Muscle of leg (tissue), 11 donors: Measurements from ENCODE around the gene VSIG2. TPM values are rescaled to one million over a fixed set of nuclear protein-coding genes. Genes with fewer than 3 reads are reported as not detected.

ENCODE experiments used
- DNase-seq: peaks from one replicate; pipeline ENCODE4 v3.0.0; 2013
- H3K27ac ChIP-seq: one replicate; pipeline ENCODE4 v1.5.1; 2013; ENCODE audit warnings: mild to moderate bottlenecking, low read length, control low read depth
- H3K27me3 ChIP-seq: one replicate; pipeline ENCODE4 v1.6.1; 2013; ENCODE audit warnings: low read length; ENCODE audit not compliant: control insufficient read depth, insufficient read depth
- H3K36me3 ChIP-seq: one replicate; pipeline ENCODE4 v1.6.1; 2013; ENCODE audit warnings: low read length; ENCODE audit not compliant: control insufficient read depth, insufficient read depth
- H3K4me1 ChIP-seq: one replicate; pipeline ENCODE4 v1.6.1; 2013; ENCODE audit warnings: low read length; ENCODE audit not compliant: control insufficient read depth, insufficient read depth
- H3K4me3 ChIP-seq: one replicate; pipeline ENCODE4 v1.5.1; 2013; ENCODE audit warnings: low read length, control low read depth
- H3K9me3 ChIP-seq: replicated peaks from 2 replicates; pipeline ENCODE4 v1.6.1; 2013; ENCODE audit warnings: low read depth, low read length; ENCODE audit not compliant: control insufficient read depth
- WGBS: methylation state at CpG from one replicate; pipeline ENCODE4 v1.1.5; 2013; ENCODE audit warnings: missing lambda C conversion rate; ENCODE audit not compliant: insufficient coverage; 5-methylcytosine and 5-hydroxymethylcytosine counted together
- polyA plus RNA-seq, 8 donors: library from polyadenylated mRNA; unstranded; fragments of 120-200 nt; gene quantifications; one replicate each; pipeline versions ENCODE4 v1.2.1 to v1.2.3, GENCODE V29; 2013; ENCODE audit warnings: inconsistent platforms in 1 of 8, low replicate concordance in 1 of 8; ENCODE audit not compliant: insufficient read length in 8 of 8, insufficient read depth in 1 of 8
- total RNA-seq: library from RNA; stranded (reverse); fragments of 120-200 nt; gene quantifications from one replicate; pipeline ENCODE4 v1.2.4, GENCODE V29; 2013

VSIG2 gene
- total and polyA plus RNA-seq, 9 donors: 0.49 to 2.3 (median 1.3) TPM

DNA sequence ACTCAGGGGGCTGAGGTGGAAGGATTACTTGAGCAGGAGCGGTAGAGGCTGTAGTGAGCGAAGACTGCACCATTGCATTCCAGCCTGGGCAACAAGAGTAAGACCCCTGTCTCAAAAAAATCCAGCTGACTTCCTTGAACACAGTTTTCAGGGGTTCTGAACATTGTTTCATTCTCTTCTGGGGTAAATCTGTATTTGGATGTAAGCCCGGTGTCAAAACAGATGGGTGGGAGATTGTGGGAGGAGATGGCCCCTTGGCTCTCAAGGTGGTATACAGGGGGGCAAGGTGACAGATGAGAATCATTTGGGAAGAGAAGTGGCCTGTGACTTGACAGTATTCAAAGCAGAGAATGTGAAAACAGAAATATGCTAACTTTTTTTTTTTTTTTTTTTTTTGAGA is 5.3 kb upstream of the VSIG2 start:
- peaks cover 91% of the 10 kb centered on the region for H3K27me3 ChIP-seq
- no peak for DNase-seq
- no peaks in the 10 kb centered on the region for H3K9me3 ChIP-seq
- 50% methylated on average over 3 of the region's 3 CpGs for WGBS
- H3K27ac ChIP-seq: no peak overlapping the region
- H3K4me3 ChIP-seq: no peak overlapping the region
- H3K4me1 ChIP-seq: peaks cover 36% of the 10 kb centered on the region
- no peaks in the 10 kb centered on the region for H3K36me3 ChIP-seq

DNA sequence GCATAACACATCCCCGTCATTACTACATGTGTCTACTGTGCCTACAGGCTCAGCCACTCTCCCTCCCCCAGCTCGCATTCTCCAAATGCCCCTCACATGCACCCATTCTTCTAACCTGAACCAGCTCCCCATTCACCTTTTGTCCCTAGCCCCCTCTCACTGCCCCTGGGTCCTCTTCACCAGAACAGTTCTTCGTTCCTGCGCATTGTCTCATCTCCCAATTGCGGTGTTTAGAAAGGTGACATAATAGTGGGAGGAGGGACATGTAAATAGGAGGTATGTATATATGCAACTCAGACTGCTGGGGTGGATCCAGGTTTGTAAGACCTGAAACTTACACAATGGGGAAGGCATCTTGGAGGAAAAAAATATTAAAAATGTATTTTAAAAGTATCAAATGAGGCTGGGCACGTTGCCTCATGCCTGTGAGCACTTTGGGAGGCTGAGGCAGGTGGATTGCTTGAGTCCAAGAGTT is 4.7 kb upstream of the VSIG2 start:
- Histone ChIP-seq H3K27ac (no peak overlapping the region), H3K4me3 (no peak overlapping the region), H3K27me3 (peaks cover 92% of the 10 kb centered on the region), H3K4me1 (peaks cover 33% of the 10 kb centered on the region), H3K9me3 (no peaks in the 10 kb centered on the region), H3K36me3 (no peaks in the 10 kb centered on the region)
- no peak for DNase-seq
- WGBS: 15% methylated on average over 5 of the region's 6 CpGs

DNA sequence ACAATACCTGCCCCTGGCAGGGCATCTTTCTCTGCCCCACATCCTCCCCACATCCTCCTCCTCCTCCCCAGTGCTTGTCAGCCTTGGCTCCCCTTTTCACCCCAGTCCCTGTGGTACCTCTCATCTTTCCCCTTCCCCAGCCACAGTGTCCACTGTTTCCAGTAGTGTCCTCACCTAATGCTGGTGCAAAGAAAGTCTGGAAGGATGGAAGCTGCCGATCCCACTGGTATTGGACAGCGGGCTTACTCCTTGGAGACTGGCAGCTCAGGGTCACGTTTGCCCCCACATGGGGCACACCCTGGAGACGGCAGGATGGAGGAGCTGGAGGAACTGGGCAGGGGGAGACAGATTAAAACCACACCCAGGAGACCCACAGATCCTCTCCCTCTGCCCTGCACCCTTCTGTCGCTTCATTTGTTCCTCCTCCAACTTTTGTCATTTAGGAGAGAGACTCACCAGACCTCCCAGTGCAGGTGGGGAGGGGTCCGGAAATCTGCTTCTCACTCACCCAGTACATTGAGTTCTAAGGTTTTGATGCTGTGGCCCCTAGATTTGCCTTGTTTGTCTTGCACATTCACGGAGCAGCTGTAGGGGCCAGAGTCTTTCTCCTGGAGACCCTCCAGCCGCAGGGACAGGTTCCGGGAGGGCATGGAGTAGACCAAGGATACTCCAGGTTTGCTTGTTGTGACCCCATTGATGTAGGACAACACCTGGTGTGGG is 4.1 kb upstream of the VSIG2 start:
- no peak overlapping the region for H3K4me3 ChIP-seq
- H3K4me1 ChIP-seq: peaks cover 31% of the 10 kb centered on the region

DNA sequence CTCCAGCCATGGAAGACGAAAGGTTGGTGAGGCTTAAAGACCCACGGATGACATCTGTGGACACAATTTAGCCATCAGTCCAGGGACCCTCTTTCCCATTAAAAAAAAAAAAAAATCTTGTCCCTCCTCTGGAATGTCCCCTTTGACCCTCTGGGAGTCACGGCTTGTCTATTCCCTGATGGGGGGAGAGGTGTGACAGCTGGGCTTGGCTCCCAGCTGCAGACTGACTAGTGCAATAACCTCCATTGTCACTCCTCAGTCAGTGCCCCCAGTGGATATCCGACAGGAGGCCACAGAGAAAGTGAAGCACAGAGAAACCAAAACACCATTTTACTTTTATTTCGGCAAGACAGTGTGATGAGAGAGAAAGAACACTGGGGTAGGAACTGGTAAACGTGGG is 2.7 kb upstream of the VSIG2 start:
- H3K9me3 ChIP-seq: no peaks in the 10 kb centered on the region
- H3K27me3 ChIP-seq: peaks cover 92% of the 10 kb centered on the region
- WGBS: 0% methylated on average over 1 of the region's 6 CpGs
- no peak overlapping the region for H3K4me3 ChIP-seq
- H3K27ac ChIP-seq: no peak overlapping the region
- no peak for DNase-seq
- H3K36me3 ChIP-seq: no peaks in the 10 kb centered on the region
- peaks cover 23% of the 10 kb centered on the region for H3K4me1 ChIP-seq

More for the DNA sequence above, 4.1 kb upstream of the VSIG2 start:
- Histone ChIP-seq H3K36me3 (no peaks in the 10 kb centered on the region), H3K27me3 (peaks cover 92% of the 10 kb centered on the region), H3K27ac (no peak overlapping the region), H3K9me3 (no peaks in the 10 kb centered on the region)
- WGBS: 24% methylated on average over 2 of the region's 9 CpGs
- DNase-seq: no peak

- 45% methylated on average over 1 of the region's 4 CpGs for WGBS
- H3K27ac ChIP-seq: no peak overlapping the region
- H3K4me3 ChIP-seq: no peak overlapping the region
- peaks cover 19% of the 10 kb centered on the region for H3K4me1 ChIP-seq
- H3K27me3 ChIP-seq: peaks cover 92% of the 10 kb centered on the region
- DNase-seq: no peak
- no peaks in the 10 kb centered on the region for H3K36me3 ChIP-seq
- no peaks in the 10 kb centered on the region for H3K9me3 ChIP-seq
Observed at GRCh38 chr11:124754309-124754708, 2.3 kb upstream of the VSIG2 start.

DNA sequence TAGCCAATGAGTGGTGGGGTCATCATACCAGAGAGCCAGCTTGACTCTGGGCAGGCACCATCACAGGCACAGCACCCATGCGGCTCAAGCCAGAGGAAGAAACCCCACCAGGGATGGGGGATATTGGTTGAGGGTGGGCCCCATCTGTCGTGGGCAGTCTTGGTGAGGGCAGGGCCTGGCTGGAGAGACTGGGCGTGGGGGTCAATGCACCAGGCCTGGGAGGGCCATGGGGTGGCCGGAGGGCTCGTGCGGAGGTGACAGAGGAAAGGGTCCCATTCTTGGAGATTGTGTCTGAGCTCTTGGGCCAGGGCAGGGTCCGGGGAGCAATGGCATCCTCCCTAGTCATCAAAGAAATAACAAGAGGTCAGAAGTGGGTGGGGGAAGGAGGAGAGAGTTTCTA is 1.6 kb upstream of the VSIG2 start:
- DNase-seq: no peak
- Histone ChIP-seq H3K4me3 (no peak overlapping the region), H3K27ac (no peak overlapping the region), H3K36me3 (no peaks in the 10 kb centered on the region), H3K4me1 (peaks cover 13% of the 10 kb centered on the region), H3K27me3 (peaks cover 92% of the 10 kb centered on the region), H3K9me3 (no peaks in the 10 kb centered on the region)
- WGBS: 78% methylated on average over 5 of the region's 7 CpGs

DNA sequence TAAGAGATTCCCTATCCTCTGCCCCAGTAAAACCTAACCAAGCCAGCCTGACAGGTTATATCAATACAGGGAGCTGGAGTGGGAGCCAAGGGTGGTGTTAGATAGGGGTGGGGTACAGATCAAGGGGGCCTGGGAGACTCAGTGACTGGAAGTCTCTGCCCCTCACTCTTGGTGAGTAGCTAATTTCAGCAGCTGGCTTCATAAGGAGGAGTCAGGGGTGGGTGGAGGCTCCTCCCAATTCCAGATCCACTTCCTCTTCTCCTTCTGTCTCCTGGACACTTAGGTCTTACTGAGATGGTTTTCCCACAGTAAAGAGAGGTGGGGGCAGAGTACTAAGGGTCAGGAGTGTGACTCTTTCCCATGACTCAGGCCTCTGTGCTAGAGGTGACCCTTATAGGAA is 1.1 kb upstream of the VSIG2 start:
- no peak for DNase-seq
- no peaks in the 10 kb centered on the region for H3K9me3 ChIP-seq
- H3K27me3 ChIP-seq: peaks cover 92% of the 10 kb centered on the region
- H3K36me3 ChIP-seq: no peaks in the 10 kb centered on the region
- H3K4me3 ChIP-seq: no peak overlapping the region
- H3K4me1 ChIP-seq: peaks cover 12% of the 10 kb centered on the region
- no peak overlapping the region for H3K27ac ChIP-seq

- H3K4me1 ChIP-seq: peaks cover 13% of the 10 kb centered on the region
Observed at GRCh38 chr11:124752471-124753102, 532 bp upstream of the VSIG2 start.

GRCh38 chr11:124751391-124751740 is 689 bp downstream of the VSIG2 start:
- H3K27ac ChIP-seq: no peak overlapping the region
- no peak for DNase-seq
- H3K4me3 ChIP-seq: no peak overlapping the region
- H3K9me3 ChIP-seq: no peaks in the 10 kb centered on the region
- peaks cover 92% of the 10 kb centered on the region for H3K27me3 ChIP-seq
- peaks cover 19% of the 10 kb centered on the region for H3K4me1 ChIP-seq
- H3K36me3 ChIP-seq: no peaks in the 10 kb centered on the region
- 27% methylated on average over 8 of the region's 11 CpGs for WGBS

More at GRCh38 chr11:124752471-124753102, 532 bp upstream of the VSIG2 start:
- peaks cover 92% of the 10 kb centered on the region for H3K27me3 ChIP-seq
- WGBS: no CpG with 5 or more reads among the region's 10 CpGs
- no peak for DNase-seq
- H3K9me3 ChIP-seq: no peaks in the 10 kb centered on the region
- no peaks in the 10 kb centered on the region for H3K36me3 ChIP-seq
- H3K27ac ChIP-seq: no peak overlapping the region
- H3K4me3 ChIP-seq: no peak overlapping the region

DNA sequence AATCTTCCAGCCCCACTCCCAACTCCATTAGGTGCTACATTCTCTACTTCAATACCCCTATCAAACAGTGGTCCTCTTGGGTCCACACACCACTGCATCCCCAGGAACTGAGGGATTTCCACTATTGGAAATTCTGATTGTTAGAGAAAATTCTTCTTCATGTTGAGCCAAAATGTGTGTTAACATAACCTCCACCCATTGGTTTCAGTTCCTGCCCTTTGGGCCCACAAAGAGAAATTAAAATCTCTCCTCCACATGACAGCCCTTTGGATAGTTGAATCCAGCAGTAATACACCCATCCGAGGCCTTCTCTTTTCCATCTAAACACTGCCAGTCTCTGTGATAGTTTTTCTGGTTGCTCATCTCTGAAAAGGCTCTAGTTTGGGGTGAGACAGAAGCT is 2.1 kb downstream of the VSIG2 start:
- no peaks in the 10 kb centered on the region for H3K36me3 ChIP-seq
- no peak overlapping the region for H3K4me3 ChIP-seq
- H3K9me3 ChIP-seq: no peaks in the 10 kb centered on the region
- no peak for DNase-seq
- H3K4me1 ChIP-seq: peaks cover 32% of the 10 kb centered on the region
- H3K27me3 ChIP-seq: peaks cover 100% of the 10 kb centered on the region
- WGBS: no CpG with 5 or more reads among the region's 1 CpG
- H3K27ac ChIP-seq: no peak overlapping the region
